Activated naive CD4-positive, alpha-beta T cell treated with anti-CD3 and anti-CD28 coated beads for 36 hours (primary cell): ENCODE measurements around the gene ODAD4. TPM values are rescaled to one million over a fixed set of nuclear protein-coding genes. Genes with fewer than 3 reads are reported as not detected.
A peak's percentile ranks its signal among the peaks of the same experiment; 100 is the strongest.
"Not testable (repeated sequence)": the region's sequence is repeated elsewhere in the genome, so short reads cannot be mapped to it uniquely, and the experiment has no call there.

Source experiments
- CTCF ChIA-PET: fragments of 350-600 bp; sonication (Branson Sonifier 250); formaldehyde crosslinking; loops from one replicate; lab custom pipeline; 2021; ENCODE audit warnings: antibody characterized with exemption; lab: Charles Lee
- DNase-seq: peaks from one replicate; pipeline ENCODE4 v3.0.0-alpha.2; 2020
- H3K27ac Mint-ChIP-seq: one replicate; pipeline ENCODE4 v1.8.0; 2021; ENCODE audit warnings: mild to moderate bottlenecking, mixed read lengths
- H3K27me3 Mint-ChIP-seq: one replicate; pipeline ENCODE4 v1.8.0; 2021; ENCODE audit warnings: low read depth, mixed read lengths
- H3K36me3 Mint-ChIP-seq: one replicate; pipeline ENCODE4 v1.8.0; 2021; ENCODE audit warnings: low read depth, mixed read lengths
- H3K4me1 Mint-ChIP-seq: one replicate; pipeline ENCODE4 v1.8.0; 2021; ENCODE audit warnings: low read depth, mixed read lengths
- H3K4me3 Mint-ChIP-seq: one replicate; pipeline ENCODE4 v1.8.0; 2021; ENCODE audit warnings: mild to moderate bottlenecking, moderate library complexity, mixed read lengths
- H3K9me3 Mint-ChIP-seq: one replicate; pipeline ENCODE4 v1.8.0; 2021; ENCODE audit warnings: mixed read lengths
- intact Hi-C: fragments of 100-400 bp; cut with micrococcal nuclease; formaldehyde crosslinking; loops from one replicate; pipeline ENCODE4 v1.15.1; 2023
- total RNA-seq, 2 experiments: library from RNA; stranded (reverse); gene quantifications; one replicate each; pipeline ENCODE4 v1.2.3, GENCODE V29; 2021

ODAD4 gene
- total RNA-seq, 2 experiments from 2014 or later: 0.55 to 0.79 TPM

- Mint-ChIP-seq H3K9me3 (no peaks in the 10 kb centered on the region), H3K27ac (no peak overlapping the region), H3K4me1 (peaks cover 39% of the 10 kb centered on the region), H3K36me3 (peaks cover 16% of the 10 kb centered on the region), H3K4me3 (peak overlapping the region; percentile 94), H3K27me3 (no peaks in the 10 kb centered on the region)
- intact Hi-C loops: loop anchor here (5.0 kb wide), 3 partner anchors 100 to 1255 kb away; partner anchors contain the start of genes DNAJC7 and NBR1
- no peak for DNase-seq
- CTCF ChIA-PET: interaction anchor here (1.1 kb wide), 1 partner anchor 12 kb away, joined by 6 read pairs; no protein-coding TSS in a partner anchor
Measured at GRCh38 chr17:41917192-41917591, 13.2 kb upstream of the ODAD4 start.

DNA sequence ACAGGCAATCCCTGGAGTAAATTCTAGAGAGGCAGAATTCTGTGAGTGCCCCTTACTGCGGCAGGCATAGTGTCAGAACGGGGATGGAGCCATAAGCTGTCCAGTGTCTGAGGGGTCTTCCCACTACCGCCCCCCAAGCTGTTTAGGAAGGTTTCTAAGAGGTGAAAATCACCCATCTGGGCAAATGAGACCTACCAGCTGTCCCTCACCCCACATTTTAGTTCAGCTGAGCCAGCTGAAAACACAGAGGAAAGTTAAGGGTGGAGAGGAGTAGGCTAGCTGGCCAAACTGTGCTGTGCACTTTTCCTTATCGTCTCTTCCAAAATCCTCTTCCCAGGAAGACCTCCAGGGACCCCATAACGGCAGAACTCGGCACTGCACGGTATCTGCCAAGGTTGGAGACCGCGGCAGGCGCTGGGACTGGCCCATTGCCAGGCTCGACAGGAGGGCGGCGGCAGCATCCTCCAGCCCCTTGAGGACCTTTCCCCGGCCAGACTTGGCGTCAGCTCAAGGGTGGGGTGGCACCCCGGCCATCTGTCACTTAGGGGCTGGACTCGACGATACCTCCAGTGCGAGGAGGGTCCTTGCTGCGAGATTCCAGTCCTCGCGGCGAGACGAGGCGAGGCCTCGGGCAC lies 12.6 kb upstream of the ODAD4 start:
- Mint-ChIP-seq H3K27me3 (no peaks in the 10 kb centered on the region), H3K4me1 (peaks cover 39% of the 10 kb centered on the region), H3K9me3 (no peaks in the 10 kb centered on the region), H3K36me3 (peaks cover 10% of the 10 kb centered on the region), H3K27ac (peak overlapping the region; percentile 50), H3K4me3 (peak overlapping the region; percentile 94)
- DNase-seq: peak; percentile 52
- intact Hi-C loops: loop anchor here (2.0 to 5.0 kb wide), 6 partner anchors 49 to 1255 kb away; partner anchors contain the start of genes CNP, DNAJC7, EIF1 and NBR1
- CTCF ChIA-PET: interaction anchor here (1.1 to 1.2 kb wide), 2 partner anchors 11 to 222 kb away, joined by 4 to 6 read pairs; no protein-coding TSS in a partner anchor

- intact Hi-C loops: loop anchor here (1.0 to 5.0 kb wide), 9 partner anchors 12 to 1254 kb away; partner anchors contain the start of genes CNP, DNAJC7, EIF1 and KLHL11
- CTCF ChIA-PET: interaction anchor here (1.1 to 1.2 kb wide), 2 partner anchors 10 to 223 kb away, joined by 4 to 6 read pairs; no protein-coding TSS in a partner anchor
- H3K9me3 Mint-ChIP-seq: no peaks in the 10 kb centered on the region
- H3K4me3 Mint-ChIP-seq: peak within 1 kb of the TSS; percentile 94
- peak within 1 kb of the TSS; percentile 82 for H3K27ac Mint-ChIP-seq
- H3K27me3 Mint-ChIP-seq: no peaks in the 10 kb centered on the region
- peaks cover 39% of the 10 kb centered on the region for H3K4me1 Mint-ChIP-seq
- H3K36me3 Mint-ChIP-seq: peaks cover 6% of the 10 kb centered on the region
- DNase-seq: peak; percentile 96
Measured at GRCh38 chr17:41918314-41919164, 11.9 kb upstream of the ODAD4 start, which contains the start of gene ACLY. TSS of gene ACLY (minus strand) at chr17:41918951. CDS start at chr17:41913873, 5,078 bp downstream.

- no peaks in the 10 kb centered on the region for H3K9me3 Mint-ChIP-seq
- no peak overlapping the region for H3K27ac Mint-ChIP-seq
Measured at GRCh38 chr17:41919165-41919817, 11.1 kb upstream of the ODAD4 start.

DNA sequence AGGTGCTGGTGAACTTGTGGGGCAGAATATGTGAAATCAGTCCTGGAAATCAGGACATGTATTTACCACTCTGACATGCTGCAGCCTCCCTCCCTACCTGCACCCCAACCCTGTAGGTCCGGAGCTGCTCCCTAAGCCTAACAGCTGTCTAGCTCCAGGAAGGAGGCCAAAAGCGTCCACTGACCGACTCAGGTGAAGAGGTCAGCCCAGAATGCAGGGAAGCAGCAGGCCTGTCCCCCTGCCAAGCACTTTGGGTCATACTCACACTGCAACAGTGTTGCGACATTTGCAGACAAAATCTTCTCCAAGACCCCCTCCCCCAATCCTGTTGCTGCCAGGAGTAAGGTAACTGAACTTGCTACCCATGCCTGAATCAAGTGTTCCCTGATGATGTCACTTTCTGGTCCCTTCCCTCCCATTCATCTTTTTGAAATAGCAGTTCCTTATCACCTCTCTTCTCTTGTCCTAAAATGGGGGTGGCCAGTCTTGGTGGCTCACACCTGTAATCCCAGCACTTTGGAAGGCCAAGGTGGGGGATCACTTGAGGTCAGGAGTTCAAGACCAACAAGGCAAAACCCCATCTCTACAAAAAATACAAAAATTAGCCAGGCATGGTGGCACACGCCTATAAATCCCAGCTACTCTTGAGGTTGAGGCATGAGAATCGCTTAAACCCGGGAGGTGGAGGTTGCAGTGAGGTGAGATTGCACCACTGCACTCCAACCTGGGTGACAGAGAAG lies 10.4 kb upstream of the ODAD4 start:
- CTCF ChIA-PET: interaction anchor here (0.8 kb wide), 1 partner anchor 43 kb away, joined by 4 read pairs; no protein-coding TSS in a partner anchor
- H3K36me3 Mint-ChIP-seq: peaks cover 2% of the 10 kb centered on the region
- H3K4me1 Mint-ChIP-seq: peaks cover 31% of the 10 kb centered on the region
- DNase-seq: no peak
- H3K27ac Mint-ChIP-seq: no peak overlapping the region
- H3K27me3 Mint-ChIP-seq: no peaks in the 10 kb centered on the region
- H3K9me3 Mint-ChIP-seq: no peaks in the 10 kb centered on the region
- intact Hi-C loops: loop anchor here (1.0 to 5.0 kb wide), 9 partner anchors 10 to 1252 kb away; partner anchors contain the start of genes CNP, DNAJC7, EIF1 and KLHL11
- peak overlapping the region; percentile 94 for H3K4me3 Mint-ChIP-seq

More at GRCh38 chr17:41919165-41919817, 11.1 kb upstream of the ODAD4 start:
- Mint-ChIP-seq H3K27me3 (no peaks in the 10 kb centered on the region), H3K36me3 (peaks cover 2% of the 10 kb centered on the region), H3K4me1 (peaks cover 38% of the 10 kb centered on the region), H3K4me3 (peak overlapping the region; percentile 94)
- intact Hi-C loops: loop anchor here (1.0 to 5.0 kb wide), 9 partner anchors 11 to 1253 kb away; partner anchors contain the start of genes CNP, DNAJC7, EIF1 and KLHL11
- CTCF ChIA-PET: interaction anchor here (0.8 to 1.2 kb wide), 2 partner anchors 44 to 223 kb away, joined by 4 read pairs; no protein-coding TSS in a partner anchor
- DNase-seq: no peak

DNA sequence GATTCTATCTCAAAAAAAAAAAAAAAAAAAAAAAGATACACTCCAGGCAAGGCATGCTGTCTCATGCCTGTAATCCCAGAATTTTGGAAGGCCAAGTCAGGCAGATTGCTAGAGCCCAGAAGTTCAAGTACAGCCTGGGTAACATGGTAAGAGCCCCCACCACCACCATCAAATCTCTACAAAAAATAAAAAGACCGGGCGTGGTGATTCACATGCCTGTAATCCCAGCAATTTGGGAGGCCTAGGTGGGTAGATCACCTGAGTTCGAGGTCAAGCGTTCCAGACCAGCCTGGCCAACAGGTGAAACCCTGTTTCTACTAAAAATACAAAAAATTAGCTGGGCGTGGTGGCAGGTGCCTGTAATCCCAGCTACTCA lies 9.8 kb upstream of the ODAD4 start:
- no peak overlapping the region for H3K27ac Mint-ChIP-seq
- no peak overlapping the region for H3K4me3 Mint-ChIP-seq
- no peaks in the 10 kb centered on the region for H3K27me3 Mint-ChIP-seq
- intact Hi-C loops: no loop called here
- CTCF ChIA-PET: no interaction called here
- no peak for DNase-seq
- peaks cover 27% of the 10 kb centered on the region for H3K4me1 Mint-ChIP-seq
- H3K36me3 Mint-ChIP-seq: peaks cover 2% of the 10 kb centered on the region
- no peaks in the 10 kb centered on the region for H3K9me3 Mint-ChIP-seq

DNA sequence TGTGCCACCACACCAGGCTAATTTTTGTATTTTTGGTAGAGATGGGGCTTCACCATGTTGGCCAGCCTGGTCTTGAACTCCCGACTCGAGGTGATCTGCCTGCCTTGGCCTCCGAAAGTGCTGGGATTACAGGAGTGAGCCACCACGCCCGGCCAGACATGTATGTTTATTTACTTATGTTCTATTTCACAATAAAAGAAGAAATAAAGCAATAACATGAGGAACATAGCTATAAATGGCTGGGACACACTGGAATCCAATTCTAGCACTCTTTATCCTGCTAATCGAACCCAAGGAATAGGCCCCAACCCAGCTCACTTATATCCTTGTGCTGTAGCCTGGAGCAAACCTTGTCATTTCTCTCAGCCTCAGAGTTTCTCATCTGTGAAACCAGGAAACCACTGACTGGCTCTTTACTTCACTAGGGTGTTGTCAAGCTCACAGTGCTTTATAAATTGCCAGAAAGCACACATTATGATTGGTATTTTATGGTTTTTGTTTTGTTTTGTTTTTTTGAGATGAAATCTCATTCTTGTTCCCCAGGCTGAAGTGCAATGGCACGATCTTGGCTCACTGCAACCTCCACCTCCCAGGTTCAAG lies 4.3 kb upstream of the ODAD4 start:
- Mint-ChIP-seq H3K27ac (no peak overlapping the region), H3K36me3 (no peaks in the 10 kb centered on the region), H3K4me1 (peaks cover 12% of the 10 kb centered on the region), H3K9me3 (no peaks in the 10 kb centered on the region), H3K27me3 (no peaks in the 10 kb centered on the region), H3K4me3 (no peak overlapping the region)
- intact Hi-C loops: no loop called here
- CTCF ChIA-PET: no interaction called here
- DNase-seq: no peak

GRCh38 chr17:41928693-41929251 lies 1.6 kb upstream of the ODAD4 start:
- Mint-ChIP-seq H3K9me3 (no peaks in the 10 kb centered on the region), H3K4me1 (peaks cover 19% of the 10 kb centered on the region), H3K4me3 (peak overlapping the region; percentile 97), H3K27me3 (no peaks in the 10 kb centered on the region), H3K36me3 (no peaks in the 10 kb centered on the region), H3K27ac (no peak overlapping the region)
- DNase-seq: peak; percentile 11
- CTCF ChIA-PET: interaction anchor here (0.6 to 1.6 kb wide), 4 partner anchors 11 to 117 kb away, joined by 3 to 6 read pairs (median 3); partner anchors contain the start of gene P3H4
- intact Hi-C loops: no loop called here

DNA sequence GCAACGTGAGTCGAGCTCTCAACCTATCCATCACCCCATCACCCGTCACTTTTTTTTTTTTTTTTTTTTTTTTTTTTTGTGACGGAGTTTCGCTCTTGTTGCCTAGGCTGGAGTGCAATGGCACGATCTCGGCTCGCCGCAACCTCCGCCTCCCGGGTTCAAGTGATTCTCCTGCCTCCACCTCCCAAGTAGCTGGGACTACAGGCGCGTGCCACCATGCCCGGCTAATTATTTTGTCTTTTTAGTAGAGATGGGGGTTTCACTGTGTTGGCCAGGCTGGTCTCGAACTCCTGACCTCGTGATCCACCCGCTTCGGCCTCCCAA lies 378 bp downstream of the ODAD4 start:
- H3K27ac Mint-ChIP-seq: peak overlapping the region; percentile 95
- H3K9me3 Mint-ChIP-seq, H3K27me3 Mint-ChIP-seq, DNase-seq, H3K36me3 Mint-ChIP-seq: not testable (repeated sequence)
- CTCF ChIA-PET: interaction anchor here (0.6 to 1.3 kb wide), 11 partner anchors 9 to 747 kb away, joined by 3 to 5 read pairs (median 3); partner anchors contain the start of genes DHX58 and EIF1
- intact Hi-C loops: loop anchor here (1.0 kb wide), 1 partner anchor 11 kb away; no protein-coding TSS in a partner anchor
- H3K4me1 Mint-ChIP-seq: peaks cover 19% of the 10 kb centered on the region
- H3K4me3 Mint-ChIP-seq: peak overlapping the region; percentile 97

DNA sequence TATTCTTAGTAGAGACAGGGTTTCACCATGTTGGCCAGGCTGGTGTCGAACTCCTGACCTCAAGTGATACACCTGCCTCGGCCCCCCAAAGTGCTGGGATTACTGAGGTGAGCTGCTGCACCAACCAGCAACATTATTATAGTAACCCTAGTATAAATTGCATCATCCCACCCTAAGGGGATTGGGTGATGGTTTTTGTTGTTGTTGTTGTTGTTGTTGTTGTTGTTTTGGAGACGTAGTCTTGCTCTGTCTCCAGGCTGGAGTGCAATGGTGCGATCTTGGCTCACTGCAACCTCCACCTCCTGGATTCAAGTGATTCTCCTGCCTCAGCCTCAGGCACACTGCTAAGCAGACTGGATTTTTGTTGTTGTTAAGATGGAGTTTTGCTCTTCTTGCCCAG lies 1.3 kb downstream of the ODAD4 start:
- H3K4me3 Mint-ChIP-seq, H3K27ac Mint-ChIP-seq: not testable (repeated sequence)

More for the DNA sequence above, 1.3 kb downstream of the ODAD4 start:
- DNase-seq, H3K36me3 Mint-ChIP-seq, CTCF ChIA-PET, intact Hi-C loops, H3K27me3 Mint-ChIP-seq, H3K9me3 Mint-ChIP-seq: not testable (repeated sequence)
- H3K4me1 Mint-ChIP-seq: peaks cover 19% of the 10 kb centered on the region
